Heart right ventricle (tissue), 16 donors: ENCODE data around the gene CFL2. TPM values are rescaled to one million over a fixed set of nuclear protein-coding genes. Genes with fewer than 3 reads are reported as not detected.

Experiments
- ATAC-seq, 8 donors: fragments of 200-7000 bp; cut with Tn5 transposase; one replicate each; pipeline ENCODE4 v1.9.1; 2020; ENCODE audit warnings: mild to moderate bottlenecking in 8 of 8, moderate library complexity in 8 of 8, moderate number of reproducible peaks in 1 of 8
- DNase-seq, 2 donors: peaks; one replicate each; pipeline ENCODE4 v3.0.0-alpha.2; 2020
- H3K27ac ChIP-seq, 10 donors: fragments of 200-600 bp; sonication (generic) in 2 of 10; one replicate each; pipeline versions ENCODE4 v1.5.0 to v1.8.0; 2020 to 2022; ENCODE audit warnings: mild to moderate bottlenecking in 3 of 10
- H3K27me3 ChIP-seq, 7 donors: fragments of 200-600 bp; one replicate each; pipeline ENCODE4 v1.8.0; 2021 to 2022; ENCODE audit warnings: mild to moderate bottlenecking in 2 of 7
- H3K36me3 ChIP-seq, 9 donors: fragments of 200-600 bp; sonication (generic) in 1 of 9; one replicate each; pipeline versions ENCODE4 v1.5.0 to v1.8.0; 2020 to 2022; ENCODE audit warnings: mild to moderate bottlenecking in 2 of 9
- H3K4me1 ChIP-seq, 9 donors: fragments of 200-600 bp; sonication (generic) in 1 of 9; one replicate each; pipeline versions ENCODE4 v1.5.0 to v1.8.0; 2020 to 2022; ENCODE audit warnings: mild to moderate bottlenecking in 4 of 9
- H3K4me3 ChIP-seq, 10 donors: fragments of 200-600 bp; sonication (generic) in 2 of 10; one replicate each; pipeline versions ENCODE4 v1.5.0 to v1.8.0; 2020 to 2022; ENCODE audit warnings: mild to moderate bottlenecking in 7 of 10, moderate library complexity in 2 of 10
- H3K9me3 ChIP-seq, 11 donors: fragments of 200-600 bp in 10 of 11; sonication (generic) in 2 of 11; one replicate each; pipeline versions ENCODE4 v1.5.0 to v1.8.0; 2013 to 2022; ENCODE audit warnings: mild to moderate bottlenecking in 2 of 11, control low read depth in 1 of 11, moderate library complexity in 1 of 11
- CTCF ChIP-seq, 9 donors: fragments of 200-600 bp; sonication (generic) in 2 of 9; IDR thresholded peaks; one replicate each; pipeline versions ENCODE4 v1.5.0 to v1.8.0; 2021 to 2022; ENCODE audit warnings: antibody characterized with exemption in 9 of 9, mild to moderate bottlenecking in 5 of 9, moderate library complexity in 1 of 9
- WGBS, 2 donors: extraction: QIAGEN DNeasy Blood & Tissue Kit; methylation state at CpG; one replicate each; pipeline ENCODE4 v1.1.7; 2013; ENCODE audit warnings: inconsistent platforms in 1 of 2; 5-methylcytosine and 5-hydroxymethylcytosine counted together
- intact Hi-C, 10 donors: fragments of 100-400 bp; cut with DNase I; formaldehyde crosslinking; loops; one replicate each; pipeline versions ENCODE4 v1.11.1 to v1.14.2; 2022
- long read RNA-seq, 3 donors: library from polyadenylated mRNA; unstranded; transcript quantifications; one replicate each; pipeline ENCODE4 v2.0.0, GENCODE V29; 2020 to 2021
- polyA plus RNA-seq, 2 donors: library from polyadenylated mRNA; stranded (reverse); fragments of 200-250 nt; gene quantifications; one replicate each; pipeline ENCODE4 v1.2.3, GENCODE V29; 2013
- total RNA-seq, 10 donors: library from RNA; stranded (reverse); fragmentation: NEBNext Ultra II Directional in 3 of 10; extraction: Animal tissue kit (Norgen Biotek cat#: 25700) in 3 of 10; gene quantifications; one replicate each; pipeline versions ENCODE4 v1.2.1 to v1.2.4, GENCODE V29; 2021 to 2023
- donor health status: Arrhythmogenic right ventricular cardiomyopathy.
- donor health status: ischemic (EF 13 %, LVEDD 7.1; RV severe dilation, severe dysfunction).
- donor health status: healthy with polysubstance abuse.
- donor health status: DM: no; HTN: yes; CAD: no.
- donor health status: DM: no; HTN: no; CAD: no.
- donor health status: ischemic (EF 25% LVEDD 6.9; RV normal size, moderate dysfunction).
- donor health status: ischemic (EF 25% LVEDD 5.7; RV mildly dilated, moderate dysfunction).
- donor health status: healthy.
- donor health status: DM: yes; HTN: yes; CAD: no.
- donor health status: Ischemic cardiomyopathy.
- donor health status: ischemic (EF 35%, LVEDD 5.7; RV mildly dilated, moderate dysfunction).
- donor health status: nonischemic (EF 11% LVEDD 7.7; RV severe dilation, severe dysfunction).
- donor health status: DM: yes; HTN: yes; CAD: no.
- donor health status: PGD.
- donor health status: ischemic (EF 29% LVEDD 5.4; RV normal size, mild dysfunction).
- donor health status: nonischemic (EF 23%, LVEDD 6.1; RV moderate dilation, normal function).

The CFL2 gene
- total RNA-seq (100 to 1,000 TPM; 345 to 918 (median 571) TPM), polyA plus RNA-seq (100 to 1,000 TPM; 154 to 542 TPM)
- long read RNA-seq, donor 1, full-length matches to known transcripts = 218 of 240 reads
- long read RNA-seq, donor 1, partial matches to known transcripts = 10 of 240 reads
- long read RNA-seq, donor 1, other reads (novel, unspliced or antisense) = 12 of 240 reads
- long read RNA-seq, donor 2, full-length matches to known transcripts = 288 of 323 reads
- long read RNA-seq, donor 2, partial matches to known transcripts = 17 of 323 reads
- long read RNA-seq, donor 2, other reads (novel, unspliced or antisense) = 18 of 323 reads
- long read RNA-seq, donor 3, full-length matches to known transcripts = 761 of 840 reads
- long read RNA-seq, donor 3, partial matches to known transcripts = 42 of 840 reads
- long read RNA-seq, donor 3, other reads (novel, unspliced or antisense) = 37 of 840 reads

DNA sequence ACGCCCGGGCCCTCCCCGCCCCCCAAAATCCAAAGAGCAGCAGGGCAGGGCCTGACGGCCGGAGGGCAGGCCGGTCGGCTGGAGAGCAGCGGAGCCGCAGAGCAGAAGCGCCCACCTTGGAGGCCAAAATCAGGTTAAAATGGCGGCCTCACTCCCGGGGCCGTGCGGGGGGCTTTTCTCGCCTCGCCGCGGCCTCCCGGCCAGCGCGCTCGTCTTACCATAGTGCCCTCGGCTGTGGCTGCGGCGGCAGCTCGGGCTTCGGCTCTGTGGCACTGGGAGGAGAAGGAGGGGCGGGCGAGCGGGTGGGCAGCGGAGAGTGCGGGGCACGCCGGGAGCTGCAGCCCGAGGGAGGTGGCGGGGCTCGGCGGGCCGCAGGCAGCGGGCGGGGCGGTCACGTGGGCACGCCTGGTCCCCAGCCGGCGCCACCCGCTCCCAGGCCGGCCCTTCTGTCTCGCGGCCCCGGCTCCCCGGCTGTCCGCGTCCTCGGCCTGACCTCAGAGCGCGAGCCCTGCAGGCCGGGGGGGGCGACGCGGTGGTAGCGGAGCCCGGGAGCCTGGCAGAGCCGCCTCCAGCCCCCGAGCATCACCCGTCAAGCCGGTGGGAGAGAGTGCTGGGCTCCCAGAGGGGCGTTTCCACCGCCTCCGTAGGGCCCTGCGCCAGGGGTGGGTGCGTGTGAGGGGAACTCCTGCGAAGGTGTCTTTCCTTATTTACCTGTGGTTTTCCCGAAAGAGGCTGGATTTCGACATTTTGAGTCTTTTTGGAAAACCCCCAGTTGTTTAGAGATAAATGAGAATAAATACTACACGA lies at the start of gene CFL2:
CFL2 (minus strand) TSS at position 274 of the 807 bp plus-strand sequence; CDS start at position 221, 53 bp downstream.
- H3K27me3 ChIP-seq = no peaks in the 10 kb centered on the region
- peak; percentile 85 to 88 for DNase-seq
- peak; percentile 92 to 99 (median 95) for ATAC-seq
- TF ChIP-seq CTCF (IDR thresholded peaks at IDR 0.05) = no peak
- intact Hi-C loops = loop anchor here in 2 of 10 donors (5.0 to 10.0 kb wide), 2 partner anchors 82 to 780 kb away; partner anchors contain the start of gene SNX6 (in 1 of the 2)
- peak within 1 kb of the TSS; percentile 78 to 94 (median 86) for H3K4me3 ChIP-seq
- H3K27ac ChIP-seq = peak within 1 kb of the TSS; percentile 94 to 100 (median 98)
- H3K4me1 ChIP-seq = peaks cover 0 to 48% (median 32%) of the 10 kb centered on the region in 9 donors
- no peaks in the 10 kb centered on the region for H3K9me3 ChIP-seq
- WGBS, 2 donors = 0% methylated on average over 63 to 75 of the region's 76 CpGs
- peaks cover 0 to 22% (median 4%) of the 10 kb centered on the region in 9 donors for H3K36me3 ChIP-seq

DNA sequence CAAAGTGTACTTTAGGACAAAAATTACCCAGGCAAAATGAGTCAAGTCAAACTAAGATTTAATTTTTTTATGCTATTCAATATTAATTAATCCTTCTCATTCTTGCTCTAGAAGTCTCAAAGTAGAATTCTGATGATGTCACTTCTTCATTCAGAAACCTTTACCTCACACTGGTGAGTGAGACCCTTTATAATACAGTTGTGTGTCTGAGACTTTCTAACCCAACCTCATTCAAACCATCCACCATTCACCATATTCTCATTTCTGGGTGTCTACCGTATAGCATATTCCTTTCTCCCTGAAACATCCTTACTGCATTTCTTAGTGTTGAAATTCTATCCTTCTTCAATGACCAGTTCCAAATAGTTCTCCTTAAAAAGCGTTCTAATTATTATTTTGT lies 40.8 kb upstream of the CFL2 start:
- DNase-seq (no peak), ATAC-seq (no peak)
- peaks cover 0 to 94% (median 10%) of the 10 kb centered on the region in 9 donors for H3K36me3 ChIP-seq
- intact Hi-C loops = no loop called here
- no peak overlapping the region for H3K4me3 ChIP-seq
- no peak for TF ChIP-seq CTCF (IDR thresholded peaks at IDR 0.05)
- H3K27ac ChIP-seq = no peak overlapping the region
- no peaks in the 10 kb centered on the region for H3K4me1 ChIP-seq
- 97 to 98% methylated on average over 2 of the region's 2 CpGs for WGBS, 2 donors
- H3K27me3 ChIP-seq = no peaks in the 10 kb centered on the region
- H3K9me3 ChIP-seq = no peaks in the 10 kb centered on the region

DNA sequence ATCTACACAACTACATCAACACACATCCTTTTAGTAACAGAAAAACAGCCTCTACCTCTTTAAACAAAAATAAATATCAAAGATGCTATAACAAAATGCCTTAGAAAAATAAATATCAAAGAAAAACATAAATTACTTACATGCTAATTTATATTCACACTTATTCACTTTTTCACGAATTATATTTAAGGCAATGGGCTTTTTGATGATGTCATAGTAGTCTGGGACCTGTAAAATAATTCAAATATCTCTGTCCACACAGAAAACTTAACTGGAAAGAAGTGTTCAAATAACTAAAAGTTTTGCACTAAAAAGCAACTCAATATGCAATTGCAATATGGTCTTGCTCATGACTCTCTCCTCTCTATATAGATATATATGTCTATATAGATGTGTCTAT lies 40.3 kb upstream of the CFL2 start:
- no peaks in the 10 kb centered on the region for H3K9me3 ChIP-seq
- no peak overlapping the region for H3K27ac ChIP-seq
- H3K4me3 ChIP-seq = no peak overlapping the region
- no peak for TF ChIP-seq CTCF (IDR thresholded peaks at IDR 0.05)
- WGBS, 2 donors = 94 to 98% methylated on average over 1 of the region's 1 CpG
- H3K4me1 ChIP-seq = no peaks in the 10 kb centered on the region
- peaks cover 0 to 88% (median 10%) of the 10 kb centered on the region in 9 donors for H3K36me3 ChIP-seq
- DNase-seq (no peak), ATAC-seq (no peak)
- no peaks in the 10 kb centered on the region for H3K27me3 ChIP-seq
- intact Hi-C loops = no loop called here

DNA sequence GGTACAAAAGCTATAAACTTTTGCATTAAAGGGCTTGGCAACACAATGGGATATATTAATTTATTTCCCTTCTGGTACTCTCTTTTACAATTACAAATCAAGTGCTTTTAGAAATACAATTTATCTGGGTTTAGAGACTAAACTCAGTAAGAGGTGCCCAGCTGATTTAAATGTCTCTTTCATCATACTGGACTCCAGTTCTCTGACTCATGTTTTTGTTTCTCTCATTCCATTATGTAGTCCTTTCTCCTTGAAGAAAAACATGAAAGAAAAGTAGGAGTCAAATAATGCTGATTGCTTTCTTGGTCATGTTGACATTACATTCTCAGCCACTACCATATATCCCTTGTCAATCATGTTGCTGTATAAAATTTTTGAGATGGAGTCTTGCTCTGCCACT lies 36.3 kb upstream of the CFL2 start:
- H3K27me3 ChIP-seq = no peaks in the 10 kb centered on the region
- no peak for ATAC-seq
- DNase-seq = no peak
- H3K4me3 ChIP-seq = no peak overlapping the region
- TF ChIP-seq CTCF (IDR thresholded peaks at IDR 0.05) = no peak
- H3K4me1 ChIP-seq = no peaks in the 10 kb centered on the region
- H3K9me3 ChIP-seq = no peaks in the 10 kb centered on the region
- intact Hi-C loops = no loop called here
- H3K36me3 ChIP-seq = peaks cover 0 to 48% (median 0%) of the 10 kb centered on the region in 9 donors
- no peak overlapping the region for H3K27ac ChIP-seq
